GM21526 (cell line): Measurements from ENCODE around the gene FZD8.
A peak's percentile ranks its signal among the peaks of the same experiment; 100 is the strongest.

Source experiments
- ATAC-seq: cut with Tn5 transposase; IDR thresholded peaks from one replicate; pipeline ENCODE4 v1.9.1; 2021; ENCODE audit warnings: moderate library complexity; ENCODE audit not compliant: unreplicated experiment, low FRiP score

FZD8 gene

DNA sequence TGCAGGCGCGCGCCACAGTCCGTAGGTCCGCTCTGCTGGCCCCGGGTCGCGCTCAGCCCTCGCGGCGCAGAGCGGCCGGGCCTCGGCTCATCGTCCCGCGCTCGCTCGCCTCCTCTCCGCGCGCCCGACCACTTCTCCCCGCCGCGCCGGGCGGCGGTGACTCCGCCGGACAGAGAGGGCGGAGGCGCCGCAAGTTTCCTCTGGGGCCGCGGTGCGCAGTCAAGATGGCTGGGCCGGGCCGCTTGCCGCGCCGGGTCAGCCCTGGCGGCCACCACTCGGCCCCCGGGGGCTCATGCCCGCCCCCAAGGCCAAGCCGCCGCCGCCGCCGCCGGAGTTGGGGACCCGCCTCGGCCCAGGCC, 441 bp downstream of the FZD8 start:
- peak; percentile 26 for ATAC-seq

DNA sequence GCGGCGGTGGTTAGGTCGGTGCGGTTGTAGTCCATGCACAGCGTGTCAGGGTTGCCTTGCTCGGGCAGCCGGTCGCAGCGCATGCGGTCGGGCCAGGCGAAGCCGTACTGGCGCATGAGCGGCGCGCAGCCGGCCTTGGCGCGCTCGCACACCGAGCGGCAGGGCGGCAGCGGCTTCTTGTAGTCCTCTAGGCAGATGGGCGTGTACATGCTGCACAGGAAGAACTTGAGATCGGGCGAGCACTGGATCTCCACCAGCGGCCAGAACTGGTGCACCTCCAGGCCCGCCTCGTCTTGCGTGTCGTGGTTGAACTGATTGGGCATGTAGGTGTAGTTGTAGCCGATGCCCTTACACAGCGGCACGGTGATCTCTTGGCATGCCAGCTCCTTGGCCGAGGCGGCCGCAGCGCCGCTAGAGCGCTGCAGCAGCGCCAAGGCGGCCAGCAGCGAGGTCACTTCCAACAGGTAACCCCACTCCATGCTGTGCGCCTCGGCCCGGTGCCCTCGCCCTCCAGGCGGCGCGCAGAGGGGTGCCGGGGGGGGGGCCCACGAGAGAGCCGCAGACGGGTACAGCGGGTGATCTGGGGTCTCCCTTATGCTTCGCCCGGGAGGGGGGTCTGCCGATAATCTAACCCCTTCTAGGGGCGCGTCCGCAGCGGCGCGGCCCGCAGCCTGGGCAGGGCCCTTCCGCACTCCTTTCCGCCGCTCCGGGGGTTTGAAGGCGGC, 983 bp downstream of the FZD8 start:
- peak; percentile 42 for ATAC-seq

DNA sequence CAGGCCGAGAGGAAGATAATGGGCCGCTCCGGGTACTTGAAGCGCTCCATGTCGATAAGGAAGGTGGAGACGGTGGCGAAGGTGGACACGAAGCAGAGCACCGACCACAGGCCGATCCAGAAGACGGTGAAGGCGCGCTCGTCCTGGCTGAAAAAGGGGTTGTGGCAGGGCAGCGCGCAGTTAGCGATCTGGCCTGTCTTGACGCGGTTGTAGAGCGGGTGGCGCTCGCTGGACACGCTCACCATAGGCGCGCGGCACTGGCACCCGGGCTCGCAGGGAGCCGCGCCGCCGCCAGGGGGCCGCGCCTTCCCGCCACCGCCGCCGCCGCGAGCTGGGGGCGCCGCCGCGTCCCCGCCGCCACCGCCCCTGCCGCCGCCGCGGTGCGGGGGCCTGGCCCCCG, 1.6 kb downstream of the FZD8 start:
- no peak for ATAC-seq

DNA sequence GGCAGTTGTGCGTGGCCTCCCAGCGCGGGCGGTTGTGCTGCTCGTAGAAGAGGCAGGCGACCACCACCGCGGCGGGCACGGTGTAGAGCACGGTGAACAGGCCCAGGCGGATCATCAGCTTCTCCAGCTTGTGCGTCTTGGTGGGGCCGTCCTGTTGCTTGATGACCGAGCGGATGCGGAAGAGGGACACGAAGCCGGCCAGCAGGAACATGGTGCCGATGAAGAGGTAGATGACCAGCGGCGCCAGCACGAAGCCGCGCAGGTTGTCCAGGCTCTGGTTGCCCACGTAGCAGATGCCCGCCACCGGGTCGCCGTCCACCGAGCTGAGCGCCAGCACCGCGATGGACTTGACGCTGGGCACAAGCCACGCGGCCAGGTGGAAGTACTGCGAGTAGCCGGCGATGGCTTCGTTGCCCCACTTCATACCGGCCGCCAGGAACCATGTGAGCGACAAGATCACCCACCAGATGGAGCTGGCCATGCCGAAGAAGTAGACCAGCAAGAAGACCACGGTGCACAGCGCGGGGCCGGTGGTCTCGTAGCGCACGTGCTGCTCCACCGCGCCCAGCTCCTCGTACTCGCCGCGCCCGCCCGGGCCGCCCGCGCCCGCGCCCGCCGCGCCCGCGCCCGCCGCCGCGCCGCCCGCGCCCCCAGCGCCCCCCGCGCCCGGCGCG, 2.2 kb downstream of the FZD8 start:
- ATAC-seq, result no peak

GRCh38 chr10:35639021-35639727, 2.9 kb downstream of the FZD8 start:
- no peak for ATAC-seq

DNA sequence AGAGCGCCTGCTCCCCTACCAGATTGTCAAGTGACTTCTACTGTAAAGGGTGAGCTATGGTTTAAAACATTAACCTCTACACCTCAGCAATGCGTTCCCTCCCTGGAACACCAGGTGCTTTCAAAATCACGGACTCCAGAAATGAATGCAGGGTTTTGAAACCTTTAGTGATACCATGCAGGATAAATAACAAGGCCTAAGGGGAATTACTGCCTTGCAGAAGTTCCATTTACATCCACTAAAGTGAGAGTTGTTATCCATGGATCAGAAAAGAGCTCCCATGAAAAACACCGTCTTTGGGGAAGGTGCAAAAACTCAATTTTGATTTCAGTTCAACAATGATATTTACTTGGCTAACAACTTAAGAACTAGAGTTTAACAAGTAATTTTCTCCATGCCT, 4.0 kb downstream of the FZD8 start:
- ATAC-seq, result no peak

DNA sequence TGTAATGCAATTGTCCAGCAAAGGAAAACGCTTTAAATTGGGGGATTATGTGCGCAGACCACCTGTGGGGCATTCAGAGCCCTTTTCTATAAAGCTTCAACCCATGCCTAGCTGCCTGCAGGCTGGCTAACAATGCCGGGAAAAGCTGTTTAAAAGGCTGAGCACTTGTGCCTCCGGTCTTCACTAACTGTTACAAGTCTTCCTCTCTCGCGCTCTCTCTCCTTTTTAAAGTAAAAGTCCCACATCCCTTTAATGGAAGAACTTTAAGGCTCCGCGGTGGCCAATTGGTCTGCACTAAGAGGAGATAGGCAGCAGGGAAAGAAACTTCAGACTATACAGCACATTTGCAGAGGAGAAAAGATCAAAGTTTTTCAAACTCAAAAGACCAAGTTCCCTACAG, 4.6 kb downstream of the FZD8 start:
- ATAC-seq, result no peak

GRCh38 chr10:35636956-35637355, 5.1 kb downstream of the FZD8 start:
- no peak for ATAC-seq

- peak; percentile 74 for ATAC-seq
These were observed 6.5 kb downstream of the FZD8 start for GRCh38 chr10:35635576-35635975.

DNA sequence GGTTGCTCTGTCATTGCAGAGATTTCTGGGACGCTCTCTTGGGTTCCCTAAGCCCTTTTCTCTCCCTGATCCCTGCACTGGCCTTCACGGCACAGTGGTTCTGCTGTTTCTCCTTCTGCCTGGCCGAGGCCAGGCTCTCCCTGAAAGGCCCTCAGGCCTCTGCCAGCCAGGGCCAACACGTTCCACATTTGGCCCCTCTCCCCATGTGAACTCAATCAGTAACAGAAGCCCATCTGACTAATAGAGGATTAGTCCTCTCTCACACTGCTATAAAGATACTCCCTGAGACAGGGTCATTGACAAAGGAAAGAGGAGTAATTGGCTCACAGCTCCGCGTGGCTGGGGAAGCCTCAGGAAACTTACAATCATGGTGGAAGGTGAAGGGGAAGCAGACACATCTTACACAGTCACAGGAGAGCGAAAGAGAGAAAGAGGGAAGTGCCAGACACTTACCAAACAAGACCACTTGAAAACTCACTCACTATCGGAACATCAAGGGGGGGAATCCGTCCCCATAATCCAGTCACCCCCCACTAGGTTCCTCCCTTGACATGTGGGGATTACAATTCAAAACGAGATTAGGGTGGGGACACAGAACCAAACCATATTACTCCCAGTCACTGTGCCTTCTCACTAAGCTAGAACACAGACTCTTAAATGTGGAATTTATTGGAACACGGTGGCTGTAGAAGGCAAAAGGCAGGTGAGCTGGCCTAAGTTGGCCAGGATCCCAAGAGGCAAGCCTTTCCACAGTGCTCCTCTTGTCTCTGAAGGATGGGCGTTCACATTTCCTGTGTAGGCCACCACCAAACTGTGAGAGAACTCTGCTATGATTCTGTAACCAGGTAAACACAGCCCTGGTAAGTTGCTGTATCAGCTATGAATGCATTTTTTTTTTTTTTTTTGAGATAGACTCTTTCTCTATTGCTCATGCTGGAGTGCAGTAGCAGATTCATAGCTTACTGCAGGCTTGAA, 8.8 kb downstream of the FZD8 start:
- ATAC-seq, result no peak

DNA sequence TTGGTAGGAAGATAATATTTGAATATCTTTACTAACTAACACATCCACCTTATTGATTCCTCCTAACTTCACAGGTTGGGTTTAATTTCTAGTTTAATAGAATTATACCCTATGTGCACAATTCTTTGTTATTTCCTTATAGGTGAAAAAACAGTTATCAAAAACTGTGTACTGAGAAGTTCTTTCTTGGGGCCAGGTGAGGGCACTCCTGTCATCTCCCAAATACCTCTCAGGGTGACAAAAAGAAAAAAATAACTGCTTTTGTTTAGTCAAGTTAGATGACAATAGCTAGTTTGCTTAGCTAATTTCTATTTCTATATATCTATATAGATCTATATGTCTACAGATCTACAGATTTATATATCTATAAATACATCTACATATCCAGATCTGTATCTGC, 10.1 kb downstream of the FZD8 start:
- ATAC-seq, result no peak

DNA sequence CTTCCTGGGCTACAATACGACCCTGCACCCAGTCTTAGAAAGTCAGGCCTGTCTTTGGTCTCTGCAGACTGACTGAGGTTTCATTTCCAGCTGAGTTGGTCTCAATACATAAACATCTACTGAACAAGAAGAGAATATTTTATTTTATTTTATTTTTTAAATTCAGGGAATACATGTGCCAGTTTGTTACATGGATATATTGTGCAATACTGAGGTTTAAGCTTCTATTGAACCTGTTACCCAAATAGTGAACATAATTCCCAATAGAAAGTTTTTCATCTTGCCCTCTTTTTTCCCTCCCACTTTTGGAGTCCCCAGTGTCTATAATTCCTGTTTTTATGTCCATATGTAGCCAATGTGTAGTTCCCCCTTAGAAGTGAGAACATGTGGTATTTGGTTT, 10.7 kb downstream of the FZD8 start:
- ATAC-seq, result no peak

DNA sequence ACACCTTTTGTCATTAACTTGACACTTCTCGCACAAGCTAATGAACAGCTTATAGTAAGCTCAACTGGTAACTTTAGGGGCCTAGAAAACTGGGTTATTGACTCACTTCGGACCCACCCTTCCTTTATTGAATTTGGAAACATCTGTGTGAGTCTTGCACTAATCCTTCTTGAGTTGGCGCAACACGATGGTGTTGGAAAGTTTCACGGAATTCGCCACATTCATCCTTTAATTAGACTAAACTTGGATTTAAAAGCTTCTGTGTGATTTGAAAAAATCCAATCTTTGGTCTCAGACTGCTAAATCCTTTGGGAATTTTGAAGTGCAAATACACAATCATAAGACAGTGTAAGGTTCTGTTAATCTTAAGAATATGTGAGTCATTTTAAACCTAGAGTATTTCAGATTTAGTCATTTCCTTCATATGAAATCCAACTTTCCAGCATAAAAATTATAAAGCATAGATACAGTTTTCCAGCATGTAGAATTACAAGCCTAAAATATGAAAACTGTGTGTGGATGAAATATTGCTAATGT, 15.1 kb downstream of the FZD8 start:
- no peak for ATAC-seq

GRCh38 chr10:35614312-35614711, 27.8 kb downstream of the FZD8 start:
- no peak for ATAC-seq

GRCh38 chr10:35613597-35614226, 28.4 kb downstream of the FZD8 start:
- no peak for ATAC-seq

DNA sequence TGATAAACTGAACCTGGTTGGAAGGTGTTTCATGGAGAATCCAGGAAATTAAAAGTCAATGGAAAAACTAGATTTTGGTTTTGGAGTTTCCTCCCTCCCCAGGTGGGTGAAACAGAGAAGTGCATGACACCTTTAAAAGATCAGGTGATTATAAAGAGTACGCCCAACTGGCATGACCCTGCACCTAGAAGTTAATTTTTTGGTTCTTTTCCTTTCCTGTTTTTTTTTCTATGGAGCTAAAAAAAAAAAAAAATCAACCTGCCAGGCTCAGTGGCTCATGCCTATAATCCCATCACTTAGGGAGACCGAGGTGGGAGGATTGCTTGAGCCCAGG, 29.0 kb downstream of the FZD8 start:
- ATAC-seq, result no peak

DNA sequence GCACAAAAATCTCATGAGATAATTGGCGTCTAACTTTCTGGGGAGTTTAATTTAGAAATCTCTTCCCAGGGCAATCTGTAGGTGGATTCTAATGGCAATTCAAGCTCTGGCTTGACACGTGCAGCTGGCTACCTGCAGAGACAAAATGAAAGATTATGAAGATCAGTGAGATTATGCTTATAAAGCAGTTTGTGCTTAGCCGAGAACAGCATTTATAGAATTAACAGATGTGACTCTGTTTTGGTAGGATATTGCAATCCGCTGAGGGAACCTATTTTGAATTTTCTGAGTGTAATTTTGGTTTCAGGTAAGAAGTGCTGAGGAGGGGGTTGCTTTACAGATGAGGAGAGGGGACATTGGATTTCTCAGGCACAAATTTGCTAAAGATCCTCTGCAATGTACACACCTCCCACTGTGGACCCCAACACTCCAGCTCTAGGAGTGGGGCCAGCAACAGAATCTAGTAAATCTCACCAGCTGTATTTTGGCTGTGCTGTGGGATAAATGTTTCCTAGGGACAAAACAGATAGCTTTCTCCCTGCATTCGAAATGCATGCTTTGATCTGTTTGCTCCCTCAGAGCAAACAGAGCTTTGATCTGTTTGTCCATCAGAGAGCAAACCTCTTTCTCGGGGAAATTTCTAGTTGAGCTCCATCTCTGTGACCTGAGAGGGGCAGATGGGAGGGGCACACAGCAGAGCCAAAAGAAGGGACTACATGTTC, 29.6 kb downstream of the FZD8 start:
- no peak for ATAC-seq

DNA sequence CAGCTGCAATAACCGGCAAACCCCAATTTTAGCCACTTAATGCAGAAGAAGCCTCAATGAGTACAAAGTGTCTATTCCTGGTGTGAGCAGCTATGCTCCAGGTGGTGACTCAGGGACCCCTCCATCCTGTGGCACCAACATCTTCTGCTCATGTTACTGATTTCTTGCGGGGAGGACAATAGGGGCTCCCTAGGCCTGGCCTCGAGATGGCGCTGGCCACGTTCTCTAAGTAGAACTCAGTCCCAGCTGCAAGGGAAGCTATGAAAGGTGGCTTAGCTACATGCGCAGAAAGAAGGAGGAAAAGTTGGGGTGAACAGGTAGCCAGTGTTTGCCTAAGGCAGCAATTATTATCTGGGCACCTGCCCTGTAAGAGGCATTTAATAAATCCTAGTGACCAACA, 30.3 kb downstream of the FZD8 start:
- no peak for ATAC-seq

- ATAC-seq, result no peak
These were observed 33.8 kb downstream of the FZD8 start for GRCh38 chr10:35608328-35608672.
